Renal cortical epithelial cell (primary cell): Measurements from ENCODE around the gene ZBTB4. TPM values are rescaled to one million over a fixed set of nuclear protein-coding genes. Genes with fewer than 3 reads are reported as not detected.
"Not testable (repeated sequence)": the region's sequence is repeated elsewhere in the genome, so short reads cannot be mapped to it uniquely, and the experiment has no call there.

ENCODE experiments used
- DNase-seq: peaks from one replicate; pipeline ENCODE4 v3.0.0-alpha.2; 2011; ENCODE audit warnings: low read depth
- total RNA-seq: library from RNA; depleted of rRNA; stranded (reverse); fragments of >200 nt; gene quantifications from 2 replicates; pipeline ENCODE4 v1.2.3, GENCODE V29; 2014

The ZBTB4 gene
- total RNA-seq, 1 donor from 2014 or later = 39.2 TPM

GRCh38 chr17:7470457-7470973 lies 8.9 kb downstream of the ZBTB4 start:
- DNase-seq = not testable (repeated sequence)

GRCh38 chr17:7469843-7470242 lies 9.6 kb downstream of the ZBTB4 start:
- DNase-seq = not testable (repeated sequence)

GRCh38 chr17:7468804-7469389 lies 10.5 kb downstream of the ZBTB4 start:
- DNase-seq = no peak

GRCh38 chr17:7468290-7468689 lies 11.1 kb downstream of the ZBTB4 start:
- DNase-seq = no peak

- DNase-seq = no peak
These were observed 11.9 kb downstream of the ZBTB4 start for GRCh38 chr17:7467498-7467897.

GRCh38 chr17:7466639-7467341 lies 12.6 kb downstream of the ZBTB4 start:
- DNase-seq = peak; percentile 55

GRCh38 chr17:7466318-7466638 lies 13.2 kb downstream of the ZBTB4 start:
- no peak for DNase-seq

- no peak for DNase-seq
These were observed 13.7 kb downstream of the ZBTB4 start for GRCh38 chr17:7465597-7466275.

GRCh38 chr17:7464081-7464480 lies 15.3 kb downstream of the ZBTB4 start:
- no peak for DNase-seq

- DNase-seq = no peak
These were observed 16.0 kb downstream of the ZBTB4 start for GRCh38 chr17:7463372-7463846.

- DNase-seq = no peak
These were observed 16.7 kb downstream of the ZBTB4 start for GRCh38 chr17:7462474-7463371.

GRCh38 chr17:7460850-7461660 lies 18.4 kb downstream of the ZBTB4 start:
- no peak for DNase-seq

- DNase-seq = no peak
These were observed 19.4 kb downstream of the ZBTB4 start for GRCh38 chr17:7459961-7460545.

GRCh38 chr17:7448461-7448860 lies 31.0 kb downstream of the ZBTB4 start:
- DNase-seq = no peak

GRCh38 chr17:7445619-7445968 lies 33.8 kb downstream of the ZBTB4 start:
- DNase-seq = peak; percentile 29

GRCh38 chr17:7444682-7445618 lies 34.5 kb downstream of the ZBTB4 start, which contains the start of gene CHRNB1:
TSS of gene CHRNB1 (plus strand) at chr17:7445061. CDS start at chr17:7445128, 67 bp downstream.
- DNase-seq = peak; percentile 44

- DNase-seq = no peak
These were observed 35.6 kb downstream of the ZBTB4 start for GRCh38 chr17:7443499-7444485.

GRCh38 chr17:7442142-7442541 lies 37.3 kb downstream of the ZBTB4 start:
- DNase-seq = no peak
